Loucy (cell line): ENCODE measurements around the gene TMEM204.

ENCODE experiments used
- H2AFZ ChIP-seq: fragments of 200-600 bp; sonication (generic); 2 replicates; pipeline ENCODE4 v1.6.0; 2016; ENCODE audit warnings: antibody characterized with exemption, mild to moderate bottlenecking, low read length, moderate library complexity
- H3F3A ChIP-seq: fragments of 200-600 bp; 2 replicates; pipeline ENCODE4 v1.6.0; 2016; ENCODE audit warnings: antibody characterized with exemption, low read depth, mild to moderate bottlenecking
- H3K27me3 ChIP-seq: fragments of 200-600 bp; sonication (generic); 2 replicates; pipeline ENCODE4 v1.6.1; 2014; ENCODE audit warnings: low read length, mild to moderate bottlenecking; ENCODE audit not compliant: insufficient read depth, poor library complexity, severe bottlenecking
- H3K36me3 ChIP-seq: fragments of 200-600 bp; sonication (generic); 2 replicates; pipeline ENCODE4 v1.6.1; 2016; ENCODE audit warnings: low read length; ENCODE audit not compliant: insufficient read depth
- H3K4me1 ChIP-seq: fragments of 200-600 bp; sonication (generic); 2 replicates; pipeline ENCODE4 v1.5.1; 2014; ENCODE audit warnings: low read length, mild to moderate bottlenecking; ENCODE audit not compliant: insufficient read depth, poor library complexity, severe bottlenecking
- H3K4me2 ChIP-seq: fragments of 200-600 bp; sonication (generic); 2 replicates; pipeline ENCODE4 v1.6.0; 2014; ENCODE audit warnings: antibody characterized with exemption, low read length, low read depth, mild to moderate bottlenecking; ENCODE audit not compliant: poor library complexity, severe bottlenecking
- H3K4me3 ChIP-seq: fragments of 200-600 bp; sonication (generic); 2 replicates; pipeline ENCODE4 v1.5.1; 2014; ENCODE audit warnings: low read length, mild to moderate bottlenecking, mixed read lengths; ENCODE audit not compliant: poor library complexity, severe bottlenecking
- H3K79me2 ChIP-seq: fragments of 200-600 bp; sonication (generic); 2 replicates; pipeline ENCODE4 v1.6.1; 2014; ENCODE audit warnings: low read length; ENCODE audit not compliant: insufficient read depth
- H3K9ac ChIP-seq: fragments of 200-600 bp; sonication (generic); 2 replicates; pipeline ENCODE4 v1.6.0; 2014; ENCODE audit warnings: mild to moderate bottlenecking, low read depth, low read length, moderate library complexity; ENCODE audit not compliant: poor library complexity, severe bottlenecking
- H3K9me2 ChIP-seq: fragments of 200-600 bp; sonication (generic); replicated peaks from 2 replicates; pipeline ENCODE4 v1.6.1; 2016; ENCODE audit warnings: low read depth, low read length, mixed read lengths
- H3K9me3 ChIP-seq: fragments of 200-600 bp; sonication (generic); 2 replicates; pipeline ENCODE4 v1.6.1; 2014; ENCODE audit warnings: mild to moderate bottlenecking, antibody characterized with exemption, low read length, low read depth; ENCODE audit not compliant: insufficient read depth
- H4K20me1 ChIP-seq: fragments of 200-600 bp; sonication (generic); 2 replicates; pipeline ENCODE4 v1.6.0; 2014; ENCODE audit warnings: antibody characterized with exemption, low read length, mild to moderate bottlenecking; ENCODE audit not compliant: insufficient read depth, poor library complexity, severe bottlenecking
- CTCF ChIP-seq: fragments of 200-600 bp; sonication (generic); conservative IDR thresholded peaks from 2 replicates; pipeline ENCODE4 v1.5.1; 2014; ENCODE audit warnings: mild to moderate bottlenecking, antibody characterized with exemption, low read length
- EZH2phosphoT487 ChIP-seq: fragments of 200-600 bp; IDR thresholded peaks from 2 replicates; pipeline ENCODE4 v1.6.1; 2018; ENCODE audit warnings: antibody characterized with exemption, mild to moderate bottlenecking, moderate library complexity, borderline replicate concordance

TMEM204 gene

GRCh38 chr16:1579214-1579613 is 45.7 kb downstream of the TMEM204 start:
- H3K9ac ChIP-seq, result no peak overlapping the region

DNA sequence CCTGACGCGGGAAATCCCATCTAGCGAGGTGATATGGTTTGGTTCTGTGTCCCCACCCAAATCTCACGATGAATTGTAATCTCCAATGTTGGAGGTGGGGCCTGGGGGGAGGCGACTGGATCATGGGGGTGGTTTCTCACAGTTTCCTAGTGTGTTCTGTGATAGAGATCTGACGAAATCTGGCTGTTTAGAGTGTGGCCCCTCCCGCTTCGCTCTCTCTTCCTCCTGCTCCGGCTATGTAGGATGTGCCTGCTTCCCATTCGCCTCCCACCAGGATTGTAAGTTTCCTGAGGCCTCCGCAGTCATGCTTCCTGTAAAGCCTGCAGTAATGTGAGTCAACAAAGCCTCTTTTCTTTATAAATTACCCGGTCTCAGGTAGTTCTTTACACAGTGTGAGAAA is 46.8 kb downstream of the TMEM204 start:
- H3K4me2 ChIP-seq, result no peak overlapping the region
- no peak overlapping the region for H2AFZ ChIP-seq
- H3K79me2 ChIP-seq, result no peaks in the 10 kb centered on the region
- H3K4me1 ChIP-seq, result no peaks in the 10 kb centered on the region
- H3F3A ChIP-seq, result no peaks in the 10 kb centered on the region
- H3K9ac ChIP-seq, result no peak overlapping the region
- H3K27me3 ChIP-seq, result no peaks in the 10 kb centered on the region
- H3K9me3 ChIP-seq, result no peaks in the 10 kb centered on the region
- no peak for TF ChIP-seq CTCF
- no peak for TF ChIP-seq EZH2phosphoT487
- H3K9me2 ChIP-seq, result no peaks in the 10 kb centered on the region
- no peak overlapping the region for H3K4me3 ChIP-seq
- no peaks in the 10 kb centered on the region for H3K36me3 ChIP-seq
- no peaks in the 10 kb centered on the region for H4K20me1 ChIP-seq

More at GRCh38 chr16:1579214-1579613, 45.7 kb downstream of the TMEM204 start:
- Histone ChIP-seq H3K27me3 (no peaks in the 10 kb centered on the region), H3F3A (no peaks in the 10 kb centered on the region), H4K20me1 (no peaks in the 10 kb centered on the region), H3K36me3 (no peaks in the 10 kb centered on the region), H3K4me1 (no peaks in the 10 kb centered on the region), H3K9me3 (no peaks in the 10 kb centered on the region), H3K4me3 (no peak overlapping the region), H3K9me2 (no peaks in the 10 kb centered on the region), H3K4me2 (no peak overlapping the region), H3K79me2 (no peaks in the 10 kb centered on the region), H2AFZ (no peak overlapping the region)
- TF ChIP-seq EZH2phosphoT487 (no peak), CTCF (no peak)

- Histone ChIP-seq H3K36me3 (no peaks in the 10 kb centered on the region), H3K79me2 (no peaks in the 10 kb centered on the region), H4K20me1 (no peaks in the 10 kb centered on the region), H3K9me3 (no peaks in the 10 kb centered on the region), H3K4me1 (no peaks in the 10 kb centered on the region), H3K9me2 (no peaks in the 10 kb centered on the region), H3K27me3 (no peaks in the 10 kb centered on the region), H2AFZ (no peak overlapping the region), H3K4me3 (no peak overlapping the region), H3K9ac (no peak overlapping the region), H3K4me2 (no peak overlapping the region), H3F3A (no peaks in the 10 kb centered on the region)
- TF ChIP-seq EZH2phosphoT487 (no peak), CTCF (no peak)
These were observed 47.5 kb downstream of the TMEM204 start for GRCh38 chr16:1580956-1581355.
